A204.1 (cell line): ENCODE results near the gene CMTM5.

Experiments used
- FAIRE-seq: peaks from 2 replicates; lab custom pipeline; 2012; peaks lifted over from hg19 to GRCh38; lab: Jason Lieb, UNC

CMTM5 gene

DNA sequence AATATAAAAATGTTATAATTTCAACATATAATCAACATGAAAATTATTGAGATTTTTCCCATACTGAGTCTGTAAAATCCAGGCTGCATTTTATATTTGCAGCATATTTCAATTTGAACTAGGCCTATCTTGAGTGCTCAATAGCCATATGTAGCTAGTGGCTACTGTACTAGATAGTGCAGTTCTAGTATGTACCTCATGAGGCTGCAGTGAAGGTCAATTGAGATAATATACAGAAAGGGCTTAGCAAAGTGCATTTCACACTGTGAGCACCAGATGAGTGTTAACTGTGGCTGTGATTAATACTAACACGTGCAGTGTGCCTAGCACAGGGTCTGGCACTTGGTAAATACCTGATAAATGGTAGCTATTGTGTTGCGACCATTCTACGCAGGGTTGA is 18.8 kb upstream of the CMTM5 start:
- no peak for FAIRE-seq

- no peak for FAIRE-seq
Observed at GRCh38 chr14:23358553-23359166, 18.2 kb upstream of the CMTM5 start.

DNA sequence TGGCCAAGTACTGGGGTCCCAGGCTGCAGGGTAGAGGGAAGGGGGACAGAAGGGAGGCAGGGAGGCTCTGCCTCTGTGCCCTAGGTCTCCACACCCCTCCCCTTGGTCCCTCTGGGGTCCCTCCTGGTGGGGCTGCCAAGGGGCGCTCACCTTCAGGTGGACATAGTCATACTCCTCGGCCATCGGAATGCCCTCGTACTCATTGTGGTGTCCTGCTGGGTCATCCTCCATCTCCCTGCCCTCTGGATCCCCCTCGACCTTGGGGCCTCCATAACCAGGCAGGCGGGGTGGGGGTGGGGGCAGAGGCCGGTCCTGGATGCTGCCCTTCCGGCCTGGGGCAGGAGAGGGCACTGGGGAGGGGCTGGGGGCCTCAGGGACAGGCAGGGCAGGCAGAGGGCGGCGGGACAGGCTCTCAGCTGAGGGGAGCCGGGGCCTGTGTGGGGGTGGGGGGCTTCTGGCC is 17.6 kb upstream of the CMTM5 start:
- no peak for FAIRE-seq

DNA sequence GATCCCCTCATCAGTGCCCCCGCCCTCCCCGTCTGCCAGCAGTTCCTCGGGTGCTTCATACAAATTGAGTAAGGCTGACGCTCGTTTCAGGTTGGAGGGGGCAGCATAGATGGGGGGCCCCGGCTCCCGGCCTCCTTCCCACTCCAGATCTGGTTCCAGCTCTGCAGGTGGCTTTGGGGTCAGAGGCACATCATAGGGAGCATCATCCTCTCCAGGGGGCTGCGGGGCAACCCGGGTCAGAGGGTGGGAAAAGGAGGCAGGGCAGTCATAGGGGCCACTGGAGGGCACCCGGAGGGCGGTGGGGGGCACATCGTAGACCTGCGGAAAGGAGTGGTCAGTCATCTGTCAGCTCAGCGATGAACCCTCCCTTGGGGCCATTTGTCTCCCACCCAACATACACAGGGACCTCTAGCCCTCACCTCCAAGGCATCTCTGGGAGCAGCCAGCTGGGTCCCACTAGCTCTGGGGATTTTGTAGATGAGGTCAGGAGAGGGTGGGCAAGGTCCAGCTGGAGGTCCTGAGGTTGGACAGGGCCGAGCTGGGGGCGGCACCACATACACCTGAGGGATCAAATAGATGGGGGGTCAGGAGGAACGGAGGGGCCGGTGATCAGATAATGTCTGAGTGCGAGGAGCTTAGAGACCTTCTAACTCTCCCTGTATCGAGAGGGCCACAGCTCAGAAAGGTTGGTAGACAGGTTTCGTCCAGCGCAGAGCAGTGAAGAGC is 17.0 kb upstream of the CMTM5 start:
- FAIRE-seq: no peak

- FAIRE-seq: no peak
Observed at GRCh38 chr14:23360496-23360895, 16.4 kb upstream of the CMTM5 start.

GRCh38 chr14:23361320-23361719 is 15.5 kb upstream of the CMTM5 start:
- FAIRE-seq: no peak

DNA sequence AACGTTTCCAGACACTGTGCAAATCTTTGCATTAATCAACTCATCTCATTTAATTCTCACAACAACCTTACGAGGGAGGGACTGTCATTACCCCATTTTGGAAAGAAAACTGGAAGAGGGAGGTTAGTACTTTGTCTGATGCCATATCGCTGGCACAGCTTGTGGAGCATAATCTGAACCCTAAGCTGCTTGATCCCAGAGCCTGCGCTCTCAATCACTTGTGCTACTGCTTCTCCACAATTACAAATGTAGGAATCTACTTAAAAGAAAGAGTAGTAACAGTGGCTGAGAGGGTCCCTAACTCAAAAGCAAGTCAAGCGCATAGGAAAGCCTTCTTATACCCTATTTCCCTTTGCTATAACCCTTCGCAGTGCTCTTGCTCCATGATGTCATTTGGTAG is 15.1 kb upstream of the CMTM5 start:
- no peak for FAIRE-seq

DNA sequence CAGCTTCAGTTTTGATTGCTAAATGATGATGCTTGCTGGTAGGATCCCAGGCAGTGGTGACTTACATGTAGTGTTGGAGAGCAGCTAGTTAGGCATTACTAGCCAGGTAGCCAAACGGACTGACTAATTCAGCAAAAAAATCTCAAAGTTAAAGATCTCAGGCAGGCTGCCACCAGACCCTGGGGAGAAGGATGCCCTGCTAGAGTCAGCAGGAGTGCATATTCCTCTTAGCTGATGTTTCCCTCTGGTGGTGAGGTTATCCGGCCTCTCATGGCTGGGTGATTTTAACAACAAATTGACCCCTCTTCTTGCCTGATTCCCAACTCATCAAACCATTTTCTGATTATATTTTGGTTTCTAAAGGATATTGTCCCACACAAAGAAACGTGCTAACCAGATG is 14.6 kb upstream of the CMTM5 start:
- FAIRE-seq: no peak

DNA sequence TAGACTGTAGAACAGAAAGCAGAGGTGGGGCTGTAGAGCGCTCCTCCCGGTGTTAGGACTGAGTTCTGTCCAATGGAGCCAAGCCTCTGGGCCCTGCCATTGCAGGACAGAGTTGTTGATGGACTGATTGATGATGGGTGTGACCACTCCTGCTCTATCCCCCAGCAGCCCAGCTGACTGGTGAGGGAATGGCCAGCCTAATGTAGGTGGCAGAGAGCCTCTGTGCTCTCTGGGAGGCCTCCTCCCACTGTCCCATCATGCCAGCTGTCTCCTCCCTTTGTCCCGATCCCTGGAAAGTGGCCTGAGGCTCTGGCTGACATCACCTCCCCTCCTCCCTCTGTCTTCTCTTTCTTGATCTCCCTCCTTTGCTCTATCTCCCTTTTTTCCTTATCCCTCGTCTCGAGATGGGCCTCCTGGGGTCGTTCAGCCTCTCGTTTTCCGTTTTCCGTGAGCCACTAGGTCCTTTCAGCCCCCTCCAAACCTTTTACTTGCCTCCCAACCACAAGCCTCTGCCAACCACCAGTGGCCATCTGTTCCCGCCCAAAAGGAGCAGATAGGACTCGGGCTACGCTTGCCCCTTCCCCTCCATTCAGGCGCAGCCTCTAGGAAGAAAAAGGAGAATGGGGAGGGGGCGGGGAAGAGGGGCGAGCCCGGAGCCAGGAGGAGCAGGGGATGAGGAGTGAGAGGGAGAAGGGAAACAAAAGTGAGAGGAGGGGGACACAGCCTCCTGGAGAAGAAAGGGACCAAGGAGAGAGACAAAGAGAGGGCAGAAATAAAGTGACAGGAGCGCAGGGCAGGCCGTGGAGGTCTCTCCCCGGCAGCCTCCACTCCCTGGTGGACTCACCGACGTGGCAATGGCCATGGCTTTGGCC is 12.4 kb upstream of the CMTM5 start:
- no peak for FAIRE-seq

DNA sequence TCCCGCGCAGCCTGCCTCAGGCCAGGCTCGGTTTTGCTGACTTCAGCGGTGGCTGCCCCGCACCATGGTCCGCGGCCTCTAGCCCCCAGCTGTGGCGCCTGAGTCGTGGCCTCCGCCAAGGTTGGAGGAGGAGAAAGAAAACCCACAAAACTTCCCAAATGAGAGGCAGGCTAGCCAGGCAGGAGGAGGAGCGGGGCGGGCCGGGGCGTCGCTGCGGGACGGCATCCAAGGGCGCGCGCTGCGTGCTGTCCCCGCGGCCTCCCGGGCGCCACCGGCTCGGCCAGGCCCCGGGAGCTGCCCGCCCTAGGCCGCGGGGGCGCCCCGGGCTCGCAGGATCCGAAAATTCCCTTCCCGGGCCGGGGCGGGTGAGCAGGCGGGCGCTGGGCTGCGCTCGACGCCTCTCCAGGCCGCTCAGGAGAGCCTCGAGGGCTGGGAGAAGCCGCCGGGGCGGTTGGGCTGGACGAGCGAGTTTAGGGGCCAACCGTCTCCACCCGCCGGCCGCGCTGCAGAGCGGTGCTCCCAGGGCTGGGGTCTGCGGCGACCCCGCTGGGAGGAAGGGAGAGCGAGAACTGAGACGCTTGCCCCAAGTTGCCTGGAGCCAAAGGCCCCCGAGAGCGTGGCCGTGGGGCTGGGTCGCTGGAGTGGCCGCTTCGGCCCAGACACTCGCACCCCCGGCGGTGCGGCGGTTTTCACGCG is 11.7 kb upstream of the CMTM5 start, which contains the start of gene EFS:
Gene EFS, minus strand, starts transcription at position 137 of the 696 bp plus-strand sequence. CDS start 147 bp downstream, outside the sequence.
- FAIRE-seq: no peak

GRCh38 chr14:23365732-23366425 is 11.0 kb upstream of the CMTM5 start:
- no peak for FAIRE-seq

- FAIRE-seq: no peak
Observed at GRCh38 chr14:23366426-23366921, 10.4 kb upstream of the CMTM5 start.

- no peak for FAIRE-seq
Observed at GRCh38 chr14:23370221-23370620, 6.6 kb upstream of the CMTM5 start.

DNA sequence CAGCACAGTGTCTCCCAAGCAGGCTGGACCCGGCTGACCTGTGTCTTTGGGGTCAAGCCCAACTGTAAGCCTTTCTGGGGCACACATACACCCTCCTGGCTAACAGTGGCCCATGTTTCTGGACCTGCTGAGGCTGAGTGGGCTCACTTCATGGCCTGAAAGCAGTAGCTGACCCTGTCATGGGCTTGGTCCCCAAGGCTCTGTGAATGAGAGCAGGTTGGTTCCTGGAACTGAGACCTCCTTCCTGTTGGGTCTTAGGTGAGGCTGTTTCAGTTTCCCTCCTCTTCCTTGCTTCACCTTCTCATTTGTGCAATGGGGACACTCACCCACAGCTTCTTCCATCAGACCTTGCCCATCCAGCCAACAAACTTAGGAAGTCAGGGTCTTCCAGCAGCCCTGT is 5.0 kb upstream of the CMTM5 start:
- FAIRE-seq: no peak

- FAIRE-seq: no peak
Observed at GRCh38 chr14:23372509-23372908, 4.3 kb upstream of the CMTM5 start, which contains the start of gene IL25. Gene IL25 (plus strand): TSS chr14:23372809.

DNA sequence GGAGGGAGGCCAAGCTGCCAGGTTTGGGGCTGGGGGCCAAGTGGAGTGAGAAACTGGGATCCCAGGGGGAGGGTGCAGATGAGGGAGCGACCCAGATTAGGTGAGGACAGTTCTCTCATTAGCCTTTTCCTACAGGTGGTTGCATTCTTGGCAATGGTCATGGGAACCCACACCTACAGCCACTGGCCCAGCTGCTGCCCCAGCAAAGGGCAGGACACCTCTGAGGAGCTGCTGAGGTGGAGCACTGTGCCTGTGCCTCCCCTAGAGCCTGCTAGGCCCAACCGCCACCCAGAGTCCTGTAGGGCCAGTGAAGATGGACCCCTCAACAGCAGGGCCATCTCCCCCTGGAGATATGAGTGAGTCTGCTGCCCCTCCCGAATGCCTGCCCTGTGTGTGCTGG is 3.8 kb upstream of the CMTM5 start:
- no peak for FAIRE-seq

DNA sequence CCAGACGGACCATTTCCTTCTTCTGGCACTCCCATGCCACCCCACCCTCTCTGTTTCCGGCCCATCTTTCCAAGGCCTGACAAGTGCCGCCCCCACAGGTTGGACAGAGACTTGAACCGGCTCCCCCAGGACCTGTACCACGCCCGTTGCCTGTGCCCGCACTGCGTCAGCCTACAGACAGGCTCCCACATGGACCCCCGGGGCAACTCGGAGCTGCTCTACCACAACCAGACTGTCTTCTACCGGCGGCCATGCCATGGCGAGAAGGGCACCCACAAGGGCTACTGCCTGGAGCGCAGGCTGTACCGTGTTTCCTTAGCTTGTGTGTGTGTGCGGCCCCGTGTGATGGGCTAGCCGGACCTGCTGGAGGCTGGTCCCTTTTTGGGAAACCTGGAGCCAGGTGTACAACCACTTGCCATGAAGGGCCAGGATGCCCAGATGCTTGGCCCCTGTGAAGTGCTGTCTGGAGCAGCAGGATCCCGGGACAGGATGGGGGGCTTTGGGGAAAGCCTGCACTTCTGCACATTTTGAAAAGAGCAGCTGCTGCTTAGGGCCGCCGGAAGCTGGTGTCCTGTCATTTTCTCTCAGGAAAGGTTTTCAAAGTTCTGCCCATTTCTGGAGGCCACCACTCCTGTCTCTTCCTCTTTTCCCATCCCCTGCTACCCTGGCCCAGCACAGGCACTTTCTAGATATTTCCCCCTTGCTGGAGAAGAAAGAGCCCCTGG is 1.2 kb upstream of the CMTM5 start:
- FAIRE-seq: no peak

DNA sequence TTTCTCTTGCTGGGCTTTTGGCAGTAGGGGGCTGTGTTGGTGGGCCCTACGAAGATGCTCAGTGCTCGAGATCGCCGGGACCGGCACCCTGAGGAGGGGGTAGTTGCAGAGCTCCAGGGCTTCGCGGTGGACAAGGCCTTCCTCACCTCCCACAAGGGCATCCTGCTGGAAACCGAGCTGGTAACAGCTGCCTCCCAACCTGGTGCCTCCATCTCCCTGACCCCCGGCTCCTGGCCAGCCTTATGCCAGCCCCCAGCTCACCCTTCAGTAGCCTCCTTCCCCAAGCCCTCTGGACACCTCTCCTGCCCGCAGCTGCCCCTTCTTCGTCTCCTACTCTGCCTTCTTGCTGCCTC is 328 bp downstream of the CMTM5 start:
- FAIRE-seq: no peak

DNA sequence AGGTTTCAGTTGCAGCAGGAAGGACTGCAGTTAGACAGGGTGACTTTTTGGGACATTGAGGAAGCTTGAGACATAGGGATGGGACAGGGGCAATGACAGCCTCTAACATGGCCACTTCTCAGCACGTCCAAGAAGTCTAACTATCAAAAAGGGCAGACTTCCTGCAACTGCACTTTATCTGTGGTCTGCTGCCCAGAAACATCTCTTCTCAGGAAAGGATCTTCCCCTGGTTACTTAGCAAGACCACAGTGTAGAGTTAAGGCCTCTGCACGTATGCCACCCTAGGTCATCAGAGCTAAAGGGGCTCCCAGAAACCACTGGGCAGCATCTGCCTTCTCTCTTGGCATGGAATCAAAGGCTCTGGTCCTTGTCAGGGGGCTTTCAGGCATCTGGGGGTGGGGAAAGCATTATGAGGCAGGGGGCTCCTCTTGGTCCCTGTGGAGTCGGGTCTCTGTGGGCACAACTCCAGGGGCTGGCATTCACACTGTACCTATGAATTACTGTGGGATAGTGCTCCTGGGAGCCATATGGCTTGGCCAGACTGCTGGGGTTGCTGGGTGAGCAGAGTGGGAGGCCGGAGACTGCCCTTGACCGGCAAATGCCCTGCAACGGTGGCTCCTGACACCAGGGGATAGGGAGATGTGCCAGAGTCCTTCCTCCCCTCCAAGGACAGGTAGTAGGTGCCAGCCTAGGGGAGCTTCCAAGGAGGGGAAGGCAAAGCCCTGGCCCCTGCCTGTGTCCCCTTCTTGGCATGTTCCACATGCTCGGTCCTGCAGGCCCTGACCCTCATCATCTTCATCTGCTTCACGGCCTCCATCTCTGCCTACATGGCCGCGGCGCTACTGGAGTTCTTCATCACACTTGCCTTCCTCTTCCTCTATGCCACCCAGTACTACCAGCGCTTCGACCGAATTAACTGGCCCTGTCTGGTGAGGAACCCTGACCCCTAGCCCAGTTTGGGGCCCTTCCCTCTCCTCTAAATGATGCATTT is 1.0 kb downstream of the CMTM5 start:
- FAIRE-seq: no peak
